Memory B cell (primary cell): ENCODE results near the gene CCDC187.

Experiments
- ATAC-seq: fragments of 150-1000 bp; cut with Tn5 transposase; 2 replicates; pipeline ENCODE4 v1.10.0; 2021; ENCODE audit warnings: low read depth, mild to moderate bottlenecking, moderate library complexity
- DNase-seq, 2 donors: peaks; one replicate each; pipeline ENCODE4 v3.0.0; 2022; ENCODE audit warnings: low spot score in 2 of 2
- H3K27ac Mint-ChIP-seq: one replicate; pipeline ENCODE4 v1.8.0; 2022; ENCODE audit warnings: mild to moderate bottlenecking, moderate library complexity, mixed read lengths
- H3K27me3 Mint-ChIP-seq: one replicate; pipeline ENCODE4 v1.8.0; 2022; ENCODE audit warnings: mixed read lengths
- H3K36me3 Mint-ChIP-seq: one replicate; pipeline ENCODE4 v1.8.0; 2022; ENCODE audit warnings: mild to moderate bottlenecking, mixed read lengths
- H3K4me1 Mint-ChIP-seq: one replicate; pipeline ENCODE4 v1.8.0; 2022; ENCODE audit warnings: mixed read lengths
- H3K4me3 Mint-ChIP-seq: one replicate; pipeline ENCODE4 v1.8.0; 2022; ENCODE audit warnings: mild to moderate bottlenecking, moderate library complexity, mixed read lengths
- H3K9me3 Mint-ChIP-seq: one replicate; pipeline ENCODE4 v1.8.0; 2022; ENCODE audit warnings: mixed read lengths

The CCDC187 gene

GRCh38 chr9:136317695-136318094 is 13.8 kb upstream of the CCDC187 start:
- no peak for DNase-seq
- no peak overlapping the region for H3K27ac Mint-ChIP-seq
- ATAC-seq, result no peak
- H3K36me3 Mint-ChIP-seq, result peaks cover 9% of the 10 kb centered on the region
- H3K27me3 Mint-ChIP-seq, result peaks cover 29% of the 10 kb centered on the region
- H3K4me3 Mint-ChIP-seq, result no peak overlapping the region
- peaks cover 13% of the 10 kb centered on the region for H3K9me3 Mint-ChIP-seq
- peaks cover 6% of the 10 kb centered on the region for H3K4me1 Mint-ChIP-seq

GRCh38 chr9:136316896-136317676 is 13.2 kb upstream of the CCDC187 start:
- Mint-ChIP-seq H3K4me1 (peaks cover 6% of the 10 kb centered on the region), H3K27ac (no peak overlapping the region), H3K4me3 (no peak overlapping the region), H3K36me3 (peaks cover 9% of the 10 kb centered on the region), H3K9me3 (peaks cover 13% of the 10 kb centered on the region), H3K27me3 (peaks cover 29% of the 10 kb centered on the region)
- DNase-seq (no peak), ATAC-seq (no peak)

GRCh38 chr9:136316271-136316751 is 12.4 kb upstream of the CCDC187 start:
- H3K4me1 Mint-ChIP-seq, result peaks cover 6% of the 10 kb centered on the region
- ATAC-seq (no peak), DNase-seq (no peak)
- H3K9me3 Mint-ChIP-seq, result peaks cover 13% of the 10 kb centered on the region
- no peak overlapping the region for H3K27ac Mint-ChIP-seq
- H3K36me3 Mint-ChIP-seq, result peaks cover 9% of the 10 kb centered on the region
- H3K4me3 Mint-ChIP-seq, result no peak overlapping the region
- H3K27me3 Mint-ChIP-seq, result peaks cover 29% of the 10 kb centered on the region

GRCh38 chr9:136314944-136315343 is 11.1 kb upstream of the CCDC187 start:
- Mint-ChIP-seq H3K36me3 (peaks cover 7% of the 10 kb centered on the region), H3K27ac (no peak overlapping the region), H3K4me1 (peaks cover 6% of the 10 kb centered on the region), H3K9me3 (peaks cover 12% of the 10 kb centered on the region), H3K4me3 (no peak overlapping the region), H3K27me3 (peaks cover 28% of the 10 kb centered on the region)
- DNase-seq, result no peak
- ATAC-seq, result no peak

GRCh38 chr9:136314056-136314416 is 10.1 kb upstream of the CCDC187 start:
- no peak for DNase-seq
- Mint-ChIP-seq H3K27me3 (peaks cover 26% of the 10 kb centered on the region), H3K27ac (no peak overlapping the region), H3K4me3 (no peak overlapping the region), H3K36me3 (peaks cover 7% of the 10 kb centered on the region), H3K9me3 (peaks cover 10% of the 10 kb centered on the region), H3K4me1 (peaks cover 6% of the 10 kb centered on the region)
- no peak for ATAC-seq

GRCh38 chr9:136313111-136314055 is 9.5 kb upstream of the CCDC187 start:
- DNase-seq (no peak), ATAC-seq (no peak)
- Mint-ChIP-seq H3K36me3 (peaks cover 7% of the 10 kb centered on the region), H3K27ac (no peak overlapping the region), H3K4me1 (peaks cover 6% of the 10 kb centered on the region), H3K4me3 (no peak overlapping the region), H3K27me3 (peaks cover 26% of the 10 kb centered on the region), H3K9me3 (peaks cover 10% of the 10 kb centered on the region)

- Mint-ChIP-seq H3K27ac (no peak overlapping the region), H3K4me3 (no peak overlapping the region), H3K36me3 (peaks cover 7% of the 10 kb centered on the region), H3K9me3 (peaks cover 10% of the 10 kb centered on the region), H3K4me1 (peaks cover under 1% of the 10 kb centered on the region), H3K27me3 (peaks cover 22% of the 10 kb centered on the region)
- DNase-seq (no peak), ATAC-seq (peak; percentile 19)
These were observed 8.5 kb upstream of the CCDC187 start for GRCh38 chr9:136312436-136312835.

GRCh38 chr9:136312009-136312375 is 8.1 kb upstream of the CCDC187 start:
- H3K9me3 Mint-ChIP-seq, result peaks cover 10% of the 10 kb centered on the region
- H3K27ac Mint-ChIP-seq, result no peak overlapping the region
- no peaks in the 10 kb centered on the region for H3K4me1 Mint-ChIP-seq
- no peak for DNase-seq
- peaks cover 7% of the 10 kb centered on the region for H3K36me3 Mint-ChIP-seq
- H3K27me3 Mint-ChIP-seq, result peaks cover 19% of the 10 kb centered on the region
- no peak for ATAC-seq
- H3K4me3 Mint-ChIP-seq, result no peak overlapping the region

- peaks cover 9% of the 10 kb centered on the region for H3K9me3 Mint-ChIP-seq
- DNase-seq, result no peak
These were observed 7.4 kb upstream of the CCDC187 start for GRCh38 chr9:136311051-136312008.

GRCh38 chr9:136310273-136311030 is 6.6 kb upstream of the CCDC187 start:
- Mint-ChIP-seq H3K9me3 (peaks cover 9% of the 10 kb centered on the region), H3K4me1 (peaks cover 5% of the 10 kb centered on the region), H3K4me3 (no peak overlapping the region), H3K36me3 (peaks cover 3% of the 10 kb centered on the region), H3K27ac (no peak overlapping the region), H3K27me3 (peaks cover 12% of the 10 kb centered on the region)
- ATAC-seq (no peak), DNase-seq (no peak)

More at GRCh38 chr9:136311051-136312008, 7.4 kb upstream of the CCDC187 start:
- Mint-ChIP-seq H3K4me1 (peaks cover 2% of the 10 kb centered on the region), H3K4me3 (no peak overlapping the region), H3K27me3 (peaks cover 15% of the 10 kb centered on the region), H3K36me3 (peaks cover 4% of the 10 kb centered on the region), H3K27ac (no peak overlapping the region)
- peak; percentile 33 for ATAC-seq

GRCh38 chr9:136309806-136310220 is 5.9 kb upstream of the CCDC187 start:
- peaks cover 10% of the 10 kb centered on the region for H3K27me3 Mint-ChIP-seq
- H3K36me3 Mint-ChIP-seq, result no peaks in the 10 kb centered on the region
- peaks cover 5% of the 10 kb centered on the region for H3K9me3 Mint-ChIP-seq
- H3K4me3 Mint-ChIP-seq, result no peak overlapping the region
- no peak overlapping the region for H3K27ac Mint-ChIP-seq
- H3K4me1 Mint-ChIP-seq, result peaks cover 5% of the 10 kb centered on the region
- DNase-seq (no peak), ATAC-seq (no peak)

GRCh38 chr9:136309101-136309801 is 5.4 kb upstream of the CCDC187 start:
- Mint-ChIP-seq H3K4me1 (peaks cover 5% of the 10 kb centered on the region), H3K36me3 (no peaks in the 10 kb centered on the region), H3K27me3 (peaks cover 6% of the 10 kb centered on the region), H3K27ac (no peak overlapping the region), H3K4me3 (no peak overlapping the region), H3K9me3 (no peaks in the 10 kb centered on the region)
- DNase-seq (no peak), ATAC-seq (peak; percentile 67)
